Smooth muscle cell of the brain vasculature (primary cell): ENCODE results near the gene SLC13A2.
"Not testable (repeated sequence)": the region's sequence is repeated elsewhere in the genome, so short reads cannot be mapped to it uniquely, and the experiment has no call there.

Experiments used
- DNase-seq: peaks from one replicate; pipeline ENCODE4 v3.0.0-alpha.2; 2012; ENCODE audit warnings: low read depth, low spot score

Gene SLC13A2, protein sequence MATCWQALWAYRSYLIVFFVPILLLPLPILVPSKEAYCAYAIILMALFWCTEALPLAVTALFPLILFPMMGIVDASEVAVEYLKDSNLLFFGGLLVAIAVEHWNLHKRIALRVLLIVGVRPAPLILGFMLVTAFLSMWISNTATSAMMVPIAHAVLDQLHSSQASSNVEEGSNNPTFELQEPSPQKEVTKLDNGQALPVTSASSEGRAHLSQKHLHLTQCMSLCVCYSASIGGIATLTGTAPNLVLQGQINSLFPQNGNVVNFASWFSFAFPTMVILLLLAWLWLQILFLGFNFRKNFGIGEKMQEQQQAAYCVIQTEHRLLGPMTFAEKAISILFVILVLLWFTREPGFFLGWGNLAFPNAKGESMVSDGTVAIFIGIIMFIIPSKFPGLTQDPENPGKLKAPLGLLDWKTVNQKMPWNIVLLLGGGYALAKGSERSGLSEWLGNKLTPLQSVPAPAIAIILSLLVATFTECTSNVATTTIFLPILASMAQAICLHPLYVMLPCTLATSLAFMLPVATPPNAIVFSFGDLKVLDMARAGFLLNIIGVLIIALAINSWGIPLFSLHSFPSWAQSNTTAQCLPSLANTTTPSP

DNA sequence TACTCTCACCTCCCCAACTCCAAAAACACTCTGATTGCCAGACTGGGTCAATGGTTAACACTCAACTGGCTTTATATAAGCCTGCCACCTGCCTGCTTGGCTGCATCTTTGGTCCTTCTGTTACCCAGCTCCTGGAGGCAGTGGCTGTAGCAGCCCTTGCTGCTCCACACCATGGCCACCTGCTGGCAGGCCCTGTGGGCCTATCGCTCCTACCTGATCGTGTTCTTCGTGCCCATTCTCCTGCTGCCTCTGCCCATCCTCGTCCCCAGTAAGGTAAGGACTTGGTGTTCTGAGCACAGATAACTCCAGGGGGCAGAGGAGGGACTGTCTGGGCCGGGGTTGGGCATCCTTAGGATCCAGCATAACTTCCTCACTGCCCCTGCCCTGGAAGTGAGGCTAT lies at the start of gene SLC13A2:
Gene SLC13A2 (plus strand): TSS at position 103 of the 400 bp plus-strand sequence. CDS start 69 bp downstream, at position 172.
- DNase-seq = no peak

GRCh38 chr17:28425206-28425605 lies 48.2 kb upstream of the SLC13A2 start:
- DNase-seq = no peak

DNA sequence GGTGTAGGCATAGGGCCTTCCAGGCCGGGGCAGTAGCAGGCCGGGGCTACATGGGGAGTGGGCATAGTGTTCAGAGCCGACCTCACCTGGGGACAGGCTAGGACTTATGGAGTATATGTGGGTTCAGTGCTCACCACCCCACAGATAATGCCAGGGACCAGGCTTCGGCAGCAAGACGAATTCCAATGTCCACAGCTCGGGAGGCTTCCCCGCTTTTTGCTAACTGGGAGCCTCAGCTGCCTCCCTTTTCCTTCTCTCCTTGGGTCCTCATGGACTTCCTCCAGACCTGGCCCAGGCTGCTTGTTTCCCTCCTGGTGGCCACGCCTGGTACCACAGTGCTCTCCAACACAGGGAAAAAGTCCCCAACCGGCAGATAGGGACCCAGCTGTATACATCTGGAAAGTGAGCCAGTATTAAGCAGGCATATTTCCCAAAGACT lies 47.3 kb upstream of the SLC13A2 start:
- no peak for DNase-seq

DNA sequence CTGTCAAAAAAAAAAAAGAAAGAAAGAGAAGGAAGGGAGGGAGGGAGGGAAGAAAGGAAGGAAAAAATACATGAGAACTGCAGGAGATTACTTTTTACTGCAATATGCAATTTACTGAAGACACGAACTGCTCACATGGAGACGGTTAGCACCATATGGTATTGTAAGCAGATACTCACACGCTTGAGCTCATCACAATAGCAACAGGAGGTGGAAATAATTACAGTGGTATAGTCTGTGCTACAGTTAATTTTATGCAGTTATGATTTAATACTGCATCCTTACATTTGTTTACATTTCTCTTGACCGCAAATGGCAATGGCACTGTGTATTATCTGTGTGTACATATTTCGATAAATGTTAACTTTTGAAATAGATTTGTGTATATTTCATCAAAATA lies 46.1 kb upstream of the SLC13A2 start:
- no peak for DNase-seq

DNA sequence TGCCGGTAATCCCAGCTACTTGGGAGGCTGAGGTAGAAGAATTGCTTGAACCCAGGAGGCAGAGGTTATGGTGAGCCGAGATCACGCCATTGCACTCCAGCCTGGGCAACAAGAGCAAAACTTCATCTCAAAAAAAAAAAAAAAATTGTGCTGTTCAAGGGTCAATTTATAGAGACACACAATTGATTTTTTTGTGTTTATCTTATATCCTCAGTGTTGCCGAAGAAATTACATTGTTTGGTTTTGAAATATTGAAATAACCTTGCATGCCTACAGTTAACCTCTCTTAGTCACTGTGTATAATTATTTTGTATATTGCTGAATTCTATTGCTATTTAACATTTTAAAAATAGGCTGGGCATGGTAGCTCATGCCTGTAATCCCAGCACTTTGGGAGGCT lies 45.5 kb upstream of the SLC13A2 start:
- DNase-seq = not testable (repeated sequence)

DNA sequence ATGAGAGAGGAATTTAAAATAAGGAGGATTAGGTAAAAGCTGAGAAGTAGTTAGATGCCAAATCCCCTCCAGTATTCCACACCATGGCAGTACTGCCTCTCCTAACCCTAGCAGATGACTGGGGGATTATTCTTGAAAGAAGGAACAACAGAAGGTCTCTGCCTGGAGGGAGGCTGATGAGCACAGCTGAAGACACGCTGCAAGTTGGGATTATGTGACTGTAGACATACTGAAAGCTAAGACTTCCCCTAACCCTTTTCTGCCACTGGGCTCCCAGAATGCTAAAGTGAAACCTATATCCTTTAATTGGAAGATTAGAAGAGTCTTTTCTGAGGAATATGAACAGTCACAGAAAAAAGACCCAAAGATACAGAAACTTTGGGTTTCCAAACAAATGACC lies 39.7 kb upstream of the SLC13A2 start:
- DNase-seq = no peak

DNA sequence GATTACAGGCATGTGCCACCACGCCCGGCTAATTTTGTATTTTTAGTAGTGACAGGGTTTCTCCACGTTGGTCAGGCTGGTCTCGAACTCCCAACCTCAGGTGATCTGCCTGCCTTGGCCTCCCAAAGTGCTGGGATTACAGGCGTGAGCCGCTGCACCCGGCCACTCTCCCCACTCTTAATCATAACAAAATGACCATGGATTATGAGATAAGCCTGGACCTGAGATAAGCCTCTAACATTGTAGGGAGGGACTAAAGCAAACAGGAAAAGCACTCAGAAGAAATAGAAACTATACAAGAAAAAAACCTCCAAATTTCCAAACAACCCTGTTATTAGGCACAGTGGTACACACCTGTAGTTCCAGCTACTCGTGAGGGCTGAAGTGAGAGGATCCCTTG lies 39.1 kb upstream of the SLC13A2 start:
- DNase-seq = not testable (repeated sequence)

- no peak for DNase-seq
Measured at GRCh38 chr17:28443901-28444638, 29.4 kb upstream of the SLC13A2 start.

DNA sequence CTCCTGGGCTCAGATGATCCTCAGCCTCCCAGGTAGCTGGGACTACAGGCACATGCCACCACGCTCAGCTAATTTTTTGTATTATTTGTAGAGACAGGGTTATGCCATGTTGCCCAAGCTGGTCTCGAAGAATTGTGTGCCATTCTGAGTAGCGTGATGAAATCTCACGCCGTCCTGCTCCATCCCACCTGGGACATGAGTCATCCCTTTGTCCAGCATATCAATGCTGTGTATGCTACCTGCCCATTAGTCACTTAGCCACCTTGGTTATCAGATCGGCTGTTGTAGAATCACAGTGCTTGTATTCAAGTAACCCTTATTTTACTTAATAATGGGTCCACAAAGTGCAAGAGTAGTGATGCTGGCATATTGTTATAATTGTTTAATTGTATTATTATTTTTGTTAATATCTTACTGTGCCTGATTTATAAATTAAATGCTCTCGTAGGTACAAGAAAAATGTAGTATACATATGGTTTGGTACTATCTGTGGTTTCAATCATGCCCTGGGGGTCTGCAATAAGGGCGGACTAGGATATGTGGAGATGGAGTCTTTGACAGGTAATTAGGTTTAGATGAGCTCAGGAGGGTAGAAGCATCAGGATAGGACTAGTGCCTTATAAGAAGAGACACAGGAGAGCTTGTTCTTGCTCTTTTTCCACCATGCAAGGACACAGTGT lies 26.6 kb upstream of the SLC13A2 start:
- no peak for DNase-seq

DNA sequence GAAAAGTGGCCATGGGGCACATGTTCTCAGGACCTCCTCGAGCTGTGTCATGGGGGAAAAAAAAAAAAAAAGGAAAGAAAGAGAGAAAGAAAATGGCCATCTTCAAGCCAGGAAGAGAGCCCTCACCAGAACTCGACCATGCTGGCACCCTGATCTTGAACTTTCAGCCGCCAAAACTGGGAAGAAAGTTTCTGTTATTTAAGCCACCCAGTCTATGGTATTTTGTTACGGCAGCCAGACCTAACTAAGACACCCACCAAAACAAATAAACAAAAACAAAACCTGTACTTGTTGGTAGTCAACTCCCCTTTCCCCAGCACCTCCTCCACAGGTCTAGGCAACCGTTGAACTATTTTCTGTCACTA lies 26.1 kb upstream of the SLC13A2 start:
- DNase-seq = no peak

DNA sequence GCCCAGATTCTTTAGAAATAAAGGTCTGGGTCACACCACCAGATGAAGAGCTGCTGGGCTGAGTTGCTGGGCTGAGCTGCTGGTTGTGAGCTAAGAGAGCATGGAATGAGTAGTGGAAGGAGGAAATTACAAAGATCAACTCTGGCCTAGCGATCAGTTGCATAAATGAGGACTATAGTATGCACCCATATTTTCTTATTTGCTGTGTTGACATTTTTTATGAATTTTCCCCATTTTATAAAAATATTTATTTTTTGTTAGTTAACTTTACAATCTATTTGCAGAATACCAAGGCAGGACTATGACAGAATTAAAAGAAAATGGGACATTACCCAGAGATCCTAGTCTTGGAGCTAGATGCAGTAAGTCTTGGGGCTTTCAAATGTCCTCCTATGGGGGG lies 23.6 kb upstream of the SLC13A2 start:
- DNase-seq = no peak

DNA sequence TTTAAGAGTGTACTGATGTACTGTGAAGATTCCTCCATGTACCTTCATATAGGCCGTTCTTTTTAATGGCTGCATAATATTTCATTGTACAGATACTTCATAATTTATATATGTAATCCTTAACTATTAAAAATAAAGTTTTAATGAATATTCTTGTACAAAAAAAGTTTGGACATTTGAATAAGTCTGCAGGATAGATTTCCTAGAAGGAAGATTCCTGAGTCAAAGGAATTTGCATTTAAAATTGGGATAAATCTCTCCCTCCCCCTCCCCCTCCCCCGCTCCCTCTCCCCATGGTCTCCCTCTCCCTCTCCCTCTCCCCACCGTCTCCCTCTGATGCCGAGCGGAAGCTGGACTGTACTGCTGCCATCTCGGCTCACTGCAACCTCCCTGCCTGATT lies 15.6 kb upstream of the SLC13A2 start:
- no peak for DNase-seq

DNA sequence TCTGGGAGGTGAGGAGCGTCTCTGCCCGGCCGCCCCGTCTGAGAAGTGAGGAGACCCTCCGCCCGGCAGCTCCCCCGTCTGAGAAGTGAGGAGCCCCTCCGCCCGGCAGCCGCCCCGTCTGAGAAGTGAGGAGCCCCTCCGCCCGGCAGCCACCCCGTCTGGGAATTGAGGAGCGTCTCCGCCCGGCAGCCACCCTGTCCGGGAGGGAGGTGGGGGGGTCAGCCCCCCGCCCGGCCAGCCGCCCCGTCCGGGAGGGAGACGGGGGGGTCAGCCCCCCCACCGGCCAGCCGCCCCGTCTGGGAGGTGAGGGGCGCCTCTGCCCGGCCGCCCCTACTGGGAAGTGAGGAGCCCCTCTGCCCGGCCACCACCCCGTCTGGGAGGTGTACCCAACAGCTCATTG lies 14.6 kb upstream of the SLC13A2 start:
- not testable (repeated sequence) for DNase-seq

GRCh38 chr17:28460901-28461300 lies 12.5 kb upstream of the SLC13A2 start:
- DNase-seq = no peak

DNA sequence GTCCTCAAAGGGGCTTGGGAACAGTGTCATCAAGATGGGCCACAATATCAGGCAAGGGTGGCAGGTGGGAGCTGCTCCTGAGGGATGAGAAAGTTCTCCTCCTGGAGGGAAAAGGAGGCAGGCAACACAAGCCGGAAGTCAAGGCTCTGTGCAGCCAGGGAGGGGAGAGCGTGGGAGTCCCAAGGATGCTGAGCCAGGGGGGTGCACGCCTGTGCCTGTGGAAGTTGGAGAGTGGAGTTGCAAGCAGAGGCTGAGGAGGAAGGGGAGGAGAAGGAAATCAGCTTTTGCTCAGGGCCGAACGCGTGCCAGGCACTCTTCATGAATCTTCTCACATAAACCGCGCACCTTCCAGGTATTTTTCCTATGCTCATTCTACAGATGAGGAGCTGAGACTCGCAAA lies 7.4 kb upstream of the SLC13A2 start:
- no peak for DNase-seq

GRCh38 chr17:28466521-28467048 lies 6.9 kb upstream of the SLC13A2 start:
- DNase-seq = no peak

- DNase-seq = no peak
Measured at GRCh38 chr17:28467456-28468025, 5.9 kb upstream of the SLC13A2 start.

- not testable (repeated sequence) for DNase-seq
Measured at GRCh38 chr17:28468033-28468735, 5.3 kb upstream of the SLC13A2 start.

- no peak for DNase-seq
Measured at GRCh38 chr17:28468781-28469180, 4.7 kb upstream of the SLC13A2 start.

DNA sequence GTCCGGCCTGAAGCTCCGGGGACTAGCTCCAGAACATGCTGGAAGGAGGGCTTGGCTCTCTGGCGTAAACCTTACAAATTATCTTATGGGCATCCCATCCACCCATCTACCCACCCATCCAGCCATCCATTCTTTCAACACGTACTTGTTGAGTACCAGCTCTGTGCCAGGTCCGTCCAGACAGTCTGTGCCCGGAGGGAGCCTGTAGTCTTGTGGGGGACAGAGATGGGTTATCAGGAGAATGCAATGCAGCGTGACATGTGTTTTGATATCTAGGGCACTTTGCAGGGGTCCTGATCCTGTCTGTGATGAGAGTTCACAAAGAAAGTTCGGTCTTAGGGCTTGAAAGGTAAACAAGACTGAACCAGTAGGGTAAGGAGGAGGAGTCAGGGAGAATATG lies 4.1 kb upstream of the SLC13A2 start:
- no peak for DNase-seq
